Measurements from ENCODE around the gene MKS1. TPM values are rescaled to one million over a fixed set of nuclear protein-coding genes. Genes with fewer than 3 reads are reported as not detected.

MKS1 gene
- total RNA-seq, 1 experiment from 2014 or later: 24.8 TPM

- Histone ChIP-seq H3K79me2 (ENCODE audit: insufficient read depth, low read length) (no peaks in the 10 kb centered on the region), H3K18ac (ENCODE audit: insufficient read length, low read depth, low read length) (no peak overlapping the region), H2BK20ac (ENCODE audit: low read depth, low read length, poor library complexity, severe bottlenecking) (no peak overlapping the region), H2BK15ac (ENCODE audit: low read depth, low read length) (no peak overlapping the region), H2AK5ac (ENCODE audit: insufficient read length, low read length) (no peak overlapping the region), H2AFZ (ENCODE audit: low read length) (no peak overlapping the region), H3K4ac (ENCODE audit: low read depth, low read length) (no peak overlapping the region), H4K91ac (ENCODE audit: insufficient read length, low read depth, low read length) (no peak overlapping the region), H2BK5ac (ENCODE audit: insufficient read length, low read length) (no peak overlapping the region), H3K27me3 (ENCODE audit: insufficient read depth, low read length) (no peaks in the 10 kb centered on the region), H3K9ac (ENCODE audit: extremely low read depth, insufficient read length, low read length) (no peak overlapping the region), H3T11ph (ENCODE audit: low read length) (no peak overlapping the region), H2BK120ac (ENCODE audit: low read depth, low read length, poor library complexity, severe bottlenecking) (no peak overlapping the region), H3K79me1 (ENCODE audit: insufficient read depth, low read depth, low read length, poor library complexity, severe bottlenecking) (no peaks in the 10 kb centered on the region), H3K9me3 (ENCODE audit: control insufficient read depth, low read depth, low read length) (no peaks in the 10 kb centered on the region), H3K56ac (ENCODE audit: insufficient read length, low read depth, low read length) (no peak overlapping the region), H3K4me1 (ENCODE audit: insufficient read depth, low read length) (peaks cover 2% of the 10 kb centered on the region; the same call in 1 of the 2 replicates), H3K4me2 (ENCODE audit: insufficient read depth, insufficient read length, low read length) (no peak overlapping the region), H3K14ac (ENCODE audit: insufficient read depth, low read length) (no peak overlapping the region), H3K23me2 (ENCODE audit: insufficient read length, low read depth, low read length, poor library complexity, severe bottlenecking) (peaks cover 2% of the 10 kb centered on the region), H4K20me1 (ENCODE audit: control insufficient read depth, insufficient read depth, insufficient read length) (no peaks in the 10 kb centered on the region), H3K27ac (ENCODE audit: insufficient read length, low read depth, low read length) (no peak overlapping the region), H3K23ac (ENCODE audit: insufficient read length, low read depth, low read length) (no peak overlapping the region), H4K8ac (replicated peaks; ENCODE audit: insufficient read length, low read depth, low read length) (no peak overlapping the region), H2BK12ac (ENCODE audit: insufficient read length, low read depth, low read length) (no peak overlapping the region), H4K5ac (ENCODE audit: insufficient read length, low read depth, low read length) (no peak overlapping the region)
- Mint-ChIP-seq H3K27me3 (ENCODE audit: low read depth) (peaks cover 27% of the 10 kb centered on the region), H3K4me3 (no peak overlapping the region), H3K27ac (no peak overlapping the region), H3K9me3 (no peaks in the 10 kb centered on the region; a peak in 1 of 5 replicates), H3K36me3 (ENCODE audit: insufficient read depth in 1 of 3, low read depth in 3 of 3) (no peaks in the 10 kb centered on the region), H3K4me1 (peaks cover 15 to 21% of the 10 kb centered on the region in 2 experiments)
- no peak for DNase-seq
- no peak for TF ChIP-seq CTCF (conservative IDR thresholded peaks at IDR 0.05)
- WGBS (ENCODE audit: extremely low coverage, insufficient read length, low lambda C conversion rate): no CpG with 5 or more reads among the region's 1 CpG
Measured at GRCh38 chr17:58224315-58224714, 5.3 kb upstream of the MKS1 start.
